NOMO-1 treated with dmso at 0.1 percent for 144 hours (cell line): ENCODE measurements around the gene RSPO1.
"Not testable (repeated sequence)": the region's sequence is repeated elsewhere in the genome, so short reads cannot be mapped to it uniquely, and the experiment has no call there.

Source experiments
- DNase-seq: peaks from one replicate; lab custom pipeline; 2025; ENCODE audit not compliant: unreplicated experiment; lab: John Stamatoyannopoulos, UW

RSPO1 gene

GRCh38 chr1:37634244-37634991 is at the start of gene RSPO1:
TSS of gene RSPO1 (minus strand) at chr1:37634892. CDS start at chr1:37629661, 5,231 bp downstream.
- no peak for DNase-seq

DNA sequence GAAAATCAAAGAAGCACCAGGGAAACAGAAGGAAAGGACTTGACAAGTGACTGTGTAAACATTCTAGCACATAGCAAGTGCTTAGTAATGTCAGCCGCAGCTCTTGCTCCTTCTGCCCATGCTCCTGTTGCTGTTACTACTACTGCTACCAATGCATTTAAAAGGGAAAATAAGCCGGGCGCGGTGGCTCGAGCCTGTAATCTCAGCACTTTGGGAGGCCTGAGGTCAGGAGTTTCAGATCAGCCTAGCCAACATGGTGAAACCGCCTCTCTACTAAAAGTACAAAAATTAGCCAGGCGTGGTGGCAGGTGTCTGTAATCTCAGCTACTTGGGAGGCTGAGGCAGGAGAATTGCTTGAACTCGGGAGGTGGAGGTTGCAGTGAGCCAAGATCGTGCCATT is 49.5 kb upstream of the RSPO1 start:
- not testable (repeated sequence) for DNase-seq

DNA sequence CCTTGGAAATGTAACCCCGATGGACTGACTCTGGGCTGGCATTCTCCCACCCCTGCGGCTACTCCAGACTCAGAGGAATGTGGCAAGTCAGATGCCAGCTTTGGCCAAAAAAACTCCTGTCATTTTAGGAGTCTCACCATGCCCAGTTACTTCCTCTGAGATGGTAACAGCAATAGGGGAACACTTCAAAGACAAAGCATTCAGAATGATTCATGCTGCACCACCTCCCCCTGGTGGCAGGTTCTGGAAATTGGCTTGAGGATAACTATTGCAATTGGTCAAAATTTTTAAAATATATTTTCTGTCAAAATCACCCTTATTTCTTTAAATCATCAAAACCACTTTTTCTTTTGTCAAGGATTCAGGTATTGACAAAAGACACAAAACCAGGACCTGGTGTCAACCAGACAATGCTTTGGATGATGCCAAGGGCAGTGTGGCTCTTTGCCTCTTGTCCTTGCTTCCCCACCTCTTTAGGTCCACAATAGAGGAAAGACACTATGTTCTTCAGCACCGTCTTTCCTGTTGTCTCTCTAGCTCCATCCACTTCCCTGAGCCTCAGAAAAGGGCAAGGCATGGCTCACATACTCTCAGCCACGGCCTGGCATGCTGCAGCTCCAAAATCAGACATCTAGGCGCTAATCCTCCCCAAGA is 47.8 kb upstream of the RSPO1 start:
- peak; percentile 17 for DNase-seq

- DNase-seq = no peak
These were observed 46.2 kb upstream of the RSPO1 start for GRCh38 chr1:37680933-37681332.

- no peak for DNase-seq
These were observed 43.1 kb upstream of the RSPO1 start for GRCh38 chr1:37677808-37678207.

GRCh38 chr1:37677143-37677439 is 42.4 kb upstream of the RSPO1 start:
- DNase-seq = no peak

GRCh38 chr1:37676281-37677142 is 41.8 kb upstream of the RSPO1 start:
- peak; percentile 58 for DNase-seq

- no peak for DNase-seq
These were observed 39.2 kb upstream of the RSPO1 start for GRCh38 chr1:37673920-37674319.

DNA sequence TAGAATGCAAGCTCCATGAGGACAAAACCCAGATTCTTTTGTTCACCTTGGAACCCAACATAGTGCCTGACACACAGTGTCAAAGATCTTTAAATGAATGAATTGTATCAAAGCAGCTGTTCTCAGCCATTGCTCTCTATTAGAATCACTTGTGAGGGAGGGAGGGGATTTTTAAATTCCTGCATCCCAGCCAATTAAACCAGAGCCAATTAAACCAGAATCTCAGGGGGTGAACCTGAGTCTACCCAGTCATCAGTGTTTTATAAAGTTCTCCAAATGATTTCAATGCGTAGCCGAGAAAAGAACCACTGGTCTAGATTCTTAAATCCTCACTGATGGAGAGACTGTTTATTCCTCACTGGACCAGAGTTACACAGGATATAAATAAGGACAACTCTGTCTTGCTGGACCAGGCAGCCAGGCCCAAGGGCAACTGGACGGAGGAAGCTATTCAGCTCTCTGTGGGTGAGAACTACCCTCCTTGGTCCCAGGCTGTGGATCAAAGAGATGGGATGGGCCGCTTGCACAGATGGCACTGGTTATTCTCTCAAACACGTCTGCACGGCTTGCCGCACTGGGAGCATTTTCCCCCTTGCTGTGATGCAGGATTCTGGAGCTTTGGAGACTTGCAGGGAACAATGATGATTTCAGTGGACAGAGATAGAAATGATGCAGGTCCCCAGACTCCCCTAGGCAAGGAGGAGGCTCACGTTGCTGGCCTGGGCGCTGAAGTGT is 37.6 kb upstream of the RSPO1 start:
- no peak for DNase-seq

DNA sequence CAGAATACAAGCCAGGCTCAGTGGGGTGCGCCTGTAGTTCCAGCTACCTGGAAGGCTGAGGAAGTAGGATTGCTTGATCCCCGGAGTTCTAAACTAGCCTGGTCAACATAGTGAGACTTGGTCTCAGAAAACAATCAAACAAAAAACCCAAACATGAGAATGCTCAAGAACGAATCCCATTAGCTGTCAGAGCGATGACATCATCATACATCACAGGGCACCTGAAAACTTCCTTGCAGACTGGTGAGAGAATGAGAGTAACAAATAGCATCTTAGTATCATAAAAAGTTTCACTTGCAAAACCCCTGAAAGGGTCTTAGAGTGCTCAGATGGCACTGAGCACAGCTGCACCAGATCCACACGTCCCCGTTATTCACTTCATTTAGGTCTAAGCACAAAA is 36.6 kb upstream of the RSPO1 start:
- DNase-seq = no peak

DNA sequence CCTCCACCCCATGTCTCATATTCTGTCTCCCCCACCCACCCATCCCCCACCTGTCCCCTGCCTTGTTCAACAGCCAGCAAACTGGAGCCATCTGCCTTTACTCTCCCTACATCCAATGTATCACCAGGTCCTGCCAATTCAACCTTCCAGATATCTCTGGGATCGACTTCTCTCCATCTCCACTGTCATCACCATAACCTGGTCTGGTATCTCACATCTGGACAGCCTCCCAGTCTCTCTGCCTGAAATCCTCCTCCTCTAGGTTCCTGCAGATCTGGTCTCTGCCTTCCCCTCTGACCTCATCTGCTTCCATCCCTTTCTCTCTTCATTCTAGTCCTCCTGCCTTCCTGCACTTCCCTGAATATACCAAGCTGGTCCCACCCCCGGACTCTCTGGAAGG is 35.4 kb upstream of the RSPO1 start:
- DNase-seq = no peak

GRCh38 chr1:37667023-37667671 is 32.5 kb upstream of the RSPO1 start:
- no peak for DNase-seq

DNA sequence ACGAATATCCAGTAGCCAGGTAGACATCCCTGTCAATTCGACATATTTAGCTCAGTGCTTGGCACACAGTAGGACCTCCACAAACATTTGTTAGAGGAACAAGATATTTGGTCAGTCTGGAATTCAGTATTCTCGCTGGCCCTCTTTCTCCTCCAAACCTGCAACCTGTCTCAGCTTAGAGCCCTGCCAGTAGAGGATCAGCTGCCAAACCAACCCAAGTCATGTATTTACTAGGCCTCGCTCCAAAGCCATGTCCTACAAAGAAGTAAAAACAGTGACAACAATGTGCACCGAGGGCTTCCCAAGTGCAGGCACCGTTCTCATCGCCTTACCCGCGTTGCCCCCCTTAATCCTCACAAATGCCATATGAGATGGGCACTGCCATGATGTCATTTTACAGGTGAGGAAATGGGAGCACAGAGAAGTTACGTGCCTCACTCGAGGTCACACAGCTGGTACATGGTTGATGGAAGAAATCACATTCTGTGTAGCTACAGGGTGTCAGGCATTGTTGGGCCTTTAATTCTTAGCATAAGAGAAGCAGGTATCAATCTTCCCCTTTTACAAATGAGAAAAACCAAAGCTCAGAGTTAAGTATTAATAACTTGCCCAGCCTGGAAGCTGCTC is 31.7 kb upstream of the RSPO1 start:
- no peak for DNase-seq

- DNase-seq = no peak
These were observed 28.8 kb upstream of the RSPO1 start for GRCh38 chr1:37663426-37664000.

- no peak for DNase-seq
These were observed 27.5 kb upstream of the RSPO1 start for GRCh38 chr1:37662031-37662755.

DNA sequence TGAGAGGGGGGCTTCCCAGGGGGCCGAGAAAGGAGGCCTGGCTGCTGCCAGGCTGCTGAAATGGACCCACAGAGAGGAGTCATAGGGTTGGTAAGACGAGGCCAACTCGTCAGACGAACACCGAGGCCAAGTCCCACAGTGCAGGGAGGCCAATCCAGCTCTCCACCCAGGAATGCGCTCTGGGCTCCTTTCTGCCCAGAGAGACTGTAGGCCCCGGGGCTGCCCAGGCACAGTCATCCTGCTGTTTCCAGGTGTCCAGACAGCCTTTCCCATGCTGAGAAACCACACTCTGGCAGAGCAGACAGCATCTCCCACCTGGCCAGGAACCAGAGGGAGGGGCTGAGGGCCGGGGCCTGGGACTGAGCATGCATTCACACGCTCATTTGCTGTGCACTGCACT is 26.7 kb upstream of the RSPO1 start:
- no peak for DNase-seq

- no peak for DNase-seq
These were observed 26.0 kb upstream of the RSPO1 start for GRCh38 chr1:37660664-37661063.

- DNase-seq = no peak
These were observed 23.8 kb upstream of the RSPO1 start for GRCh38 chr1:37658486-37658885.
